Measurements from ENCODE around the gene HAS3.

Gene HAS3

DNA sequence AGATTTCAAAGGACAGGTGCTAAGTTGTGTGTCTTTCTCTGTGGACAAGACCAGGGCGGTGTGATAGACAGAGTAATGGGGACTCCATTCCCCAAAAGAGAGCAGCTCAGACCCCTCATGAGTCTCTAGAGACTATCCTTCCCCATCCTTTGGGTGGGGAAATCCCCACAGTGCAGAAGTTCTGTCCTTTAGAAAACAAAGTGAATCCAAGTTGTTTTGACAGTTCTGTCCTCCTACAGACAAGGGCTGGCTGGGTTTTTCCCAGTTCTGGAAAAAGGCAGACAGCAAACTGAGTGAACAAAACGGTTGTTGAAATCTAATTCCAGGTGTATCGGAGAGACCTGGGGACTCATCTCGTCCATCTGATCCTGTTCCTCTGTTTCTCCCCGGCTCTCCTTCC, 11.0 kb upstream of the HAS3 start:
- DNase-seq: no peak

DNA sequence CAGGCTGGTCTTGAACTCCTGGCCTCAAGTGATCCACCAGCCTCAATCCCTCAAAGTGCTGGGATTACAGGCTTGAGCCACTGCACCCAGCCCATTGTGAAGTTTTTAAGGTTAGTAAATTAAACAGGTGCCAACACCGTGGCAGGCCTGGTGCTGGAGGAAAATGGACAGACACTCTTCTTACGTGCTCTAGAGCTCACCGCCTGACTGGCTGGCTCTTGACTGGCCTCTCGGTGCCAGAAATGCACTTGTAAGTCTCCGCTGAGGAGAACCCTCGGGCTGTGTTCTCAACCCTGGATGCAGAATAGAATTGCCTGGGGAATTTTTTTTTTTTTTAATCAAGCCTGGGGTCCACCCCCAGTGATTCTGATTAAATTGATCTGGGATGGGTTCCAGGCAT, 10.3 kb upstream of the HAS3 start:
- no peak for DNase-seq

DNA sequence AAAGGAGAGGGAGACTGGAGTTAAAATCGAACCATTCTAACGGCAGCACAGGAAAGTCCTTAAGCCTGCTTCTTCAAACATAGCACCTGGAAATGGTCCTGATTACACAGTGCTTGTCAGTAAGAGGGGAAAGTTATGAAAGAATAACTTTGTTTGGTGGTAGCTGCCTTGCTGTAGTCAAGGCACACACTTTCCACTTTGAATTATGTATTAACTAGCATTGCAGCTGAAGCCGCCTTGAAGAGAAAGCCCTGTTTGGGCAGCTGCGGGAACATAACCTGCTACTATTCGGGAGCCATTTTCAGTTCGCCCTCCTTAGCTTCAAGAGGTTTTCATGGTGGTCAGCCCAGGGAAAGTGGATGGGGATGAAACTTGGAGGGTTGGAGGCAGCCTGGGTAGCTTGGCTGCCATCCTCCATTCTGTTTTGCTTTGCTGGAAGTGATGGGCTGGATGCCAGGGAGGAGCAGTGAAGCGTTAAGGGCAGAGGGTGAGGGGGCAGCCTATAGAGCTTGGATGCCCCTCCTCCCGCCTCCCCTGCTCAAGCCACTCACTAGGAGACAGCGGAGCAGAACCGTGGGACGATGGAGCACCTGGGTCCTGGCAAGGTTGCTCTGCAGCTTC, 5.3 kb upstream of the HAS3 start:
- no peak for DNase-seq

DNA sequence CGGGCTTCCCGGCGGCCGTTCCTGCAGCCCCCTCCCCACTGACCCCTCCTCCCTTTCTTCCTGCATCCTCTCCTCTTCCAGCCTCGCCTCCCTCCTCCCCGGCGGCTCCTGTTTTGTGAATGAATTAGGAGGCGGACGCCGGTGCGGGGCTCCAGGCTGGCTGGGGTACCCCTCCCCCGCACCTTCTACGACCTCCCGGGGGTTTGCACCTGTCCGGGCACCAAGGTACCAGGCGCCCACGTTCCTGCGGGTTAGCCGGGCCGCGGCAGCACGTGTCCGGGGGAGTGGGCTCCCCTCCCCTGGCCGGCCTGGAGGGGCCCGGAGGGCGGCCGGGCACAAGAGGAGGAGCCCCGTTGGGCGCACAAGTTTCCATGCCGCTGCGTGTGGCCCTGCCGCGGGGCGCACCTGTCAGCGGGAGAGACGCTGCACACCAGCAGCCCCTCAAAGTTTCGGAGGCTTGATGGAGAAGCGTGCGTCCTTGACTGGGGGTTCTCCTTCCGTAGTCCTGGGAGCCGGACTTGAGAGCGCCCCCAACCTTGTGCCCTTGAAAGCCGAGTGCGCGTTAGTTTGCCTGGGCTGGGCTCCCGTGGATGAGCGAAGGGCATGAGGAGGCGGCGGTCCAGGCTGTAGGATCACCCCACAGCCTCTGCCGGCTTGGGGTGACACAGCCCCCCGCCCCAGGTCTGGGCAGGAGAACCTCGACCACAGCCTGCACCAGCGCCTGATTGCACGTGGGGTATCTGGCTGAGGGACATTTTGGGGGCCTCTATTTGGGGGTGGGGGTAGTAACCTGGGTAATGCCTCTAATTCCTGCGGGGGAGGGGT, 1.2 kb downstream of the HAS3 start:
- no peak for DNase-seq

DNA sequence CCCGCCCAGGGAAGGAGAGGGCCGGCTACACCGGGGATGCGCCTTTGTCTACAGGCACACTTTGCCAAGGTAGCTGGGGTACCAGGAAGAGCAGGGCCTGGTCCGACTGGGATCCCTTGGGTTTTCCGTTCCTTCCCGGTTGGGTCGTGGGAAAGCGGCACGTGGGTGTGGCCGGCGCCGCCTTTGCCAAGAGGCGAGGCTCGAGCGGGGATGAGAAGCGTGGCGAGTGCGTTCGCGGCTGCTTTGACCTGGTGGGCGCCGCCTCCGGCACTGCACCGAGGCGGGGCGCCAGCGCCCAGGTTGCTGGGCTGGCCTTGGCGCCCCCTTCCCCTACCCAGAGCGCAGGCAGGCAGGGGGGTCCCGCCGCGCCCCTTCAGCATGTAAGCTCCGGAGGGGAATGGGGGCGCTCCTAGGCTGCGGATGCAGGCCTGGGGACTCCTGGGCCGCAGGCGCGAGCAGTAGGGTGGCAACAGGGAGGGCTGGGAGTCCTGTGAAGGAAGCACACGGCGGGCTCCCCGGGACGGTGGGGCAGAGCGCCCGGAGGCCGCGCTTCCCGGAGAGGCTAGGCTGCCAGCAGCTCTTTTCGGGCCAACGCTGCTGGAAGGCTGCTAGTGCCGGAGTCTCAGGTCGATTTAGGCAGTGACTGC, 2.0 kb downstream of the HAS3 start:
- DNase-seq: no peak

DNA sequence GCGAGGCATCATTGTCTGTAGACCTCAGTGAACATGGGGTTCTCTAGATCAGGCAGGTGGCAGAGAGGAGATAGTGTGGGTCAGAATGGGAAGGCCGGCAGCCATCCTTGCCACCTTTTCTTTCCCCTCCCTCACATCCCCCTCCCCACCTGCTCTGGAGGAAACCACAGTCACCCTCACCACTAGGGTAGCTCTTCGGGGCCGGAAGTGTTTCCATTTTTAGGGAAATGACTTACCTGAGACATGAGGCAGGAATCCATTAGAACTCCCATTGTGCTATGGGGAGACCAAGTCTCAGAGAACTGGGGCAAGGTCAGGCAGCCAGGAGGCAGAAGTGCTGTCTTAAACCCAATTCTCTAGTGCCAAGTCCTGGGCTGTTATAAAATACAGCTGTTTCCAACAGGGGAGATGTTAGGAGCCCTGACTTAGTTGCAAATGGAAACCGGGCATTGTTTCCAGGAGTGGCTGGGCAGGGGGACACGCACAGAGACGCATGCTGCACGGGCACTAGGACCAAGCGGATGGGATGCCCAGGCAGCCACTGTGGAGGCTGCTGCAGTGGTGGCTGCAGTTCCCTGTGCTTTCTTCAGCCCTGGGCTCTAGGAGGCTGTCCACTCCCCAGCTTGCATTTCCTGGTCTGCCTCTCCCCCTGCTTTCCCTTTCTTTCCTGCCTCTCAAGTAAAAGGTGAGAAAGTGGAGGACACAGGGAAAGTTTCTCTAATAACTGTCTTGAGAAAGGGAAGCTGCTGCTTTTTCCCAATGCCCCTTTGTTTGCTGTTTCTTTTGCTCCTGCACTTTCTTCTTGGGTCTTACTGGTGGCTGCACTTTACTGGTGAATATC, 2.8 kb downstream of the HAS3 start:
- no peak for DNase-seq

DNA sequence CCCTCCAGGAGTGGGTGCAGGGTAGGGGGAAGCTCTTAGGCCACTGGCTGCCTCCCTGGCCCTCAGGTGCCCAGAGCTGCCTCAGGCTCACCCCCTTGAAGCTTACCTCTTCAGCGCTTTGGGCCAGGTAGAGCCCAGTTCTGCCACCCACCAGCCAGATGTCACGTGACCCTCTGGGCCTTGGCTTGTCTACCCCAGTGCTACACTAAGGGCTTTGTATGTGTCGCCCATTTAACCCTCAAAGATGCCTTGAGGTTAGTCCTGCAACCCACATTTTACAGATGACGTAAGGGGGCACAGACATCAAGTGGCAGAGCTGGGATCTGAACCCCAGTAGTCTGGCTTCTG, 3.4 kb downstream of the HAS3 start:
- DNase-seq: no peak

DNA sequence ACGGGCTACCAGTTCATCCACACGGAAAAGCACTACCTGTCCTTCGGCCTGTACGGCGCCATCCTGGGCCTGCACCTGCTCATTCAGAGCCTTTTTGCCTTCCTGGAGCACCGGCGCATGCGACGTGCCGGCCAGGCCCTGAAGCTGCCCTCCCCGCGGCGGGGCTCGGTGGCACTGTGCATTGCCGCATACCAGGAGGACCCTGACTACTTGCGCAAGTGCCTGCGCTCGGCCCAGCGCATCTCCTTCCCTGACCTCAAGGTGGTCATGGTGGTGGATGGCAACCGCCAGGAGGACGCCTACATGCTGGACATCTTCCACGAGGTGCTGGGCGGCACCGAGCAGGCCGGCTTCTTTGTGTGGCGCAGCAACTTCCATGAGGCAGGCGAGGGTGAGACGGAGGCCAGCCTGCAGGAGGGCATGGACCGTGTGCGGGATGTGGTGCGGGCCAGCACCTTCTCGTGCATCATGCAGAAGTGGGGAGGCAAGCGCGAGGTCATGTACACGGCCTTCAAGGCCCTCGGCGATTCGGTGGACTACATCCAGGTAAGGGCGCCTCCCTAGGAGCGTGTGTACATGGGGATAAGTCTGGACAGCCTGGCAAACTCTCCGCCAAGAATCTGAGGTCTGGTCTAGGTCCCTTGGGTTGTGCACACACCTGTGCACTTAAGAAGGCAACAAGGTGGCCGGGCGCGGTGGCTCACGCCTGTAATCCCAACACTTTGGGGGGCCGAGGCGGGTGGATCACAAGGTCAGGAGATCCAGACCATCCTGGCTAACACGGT, 4.2 kb downstream of the HAS3 start:
- no peak for DNase-seq

DNA sequence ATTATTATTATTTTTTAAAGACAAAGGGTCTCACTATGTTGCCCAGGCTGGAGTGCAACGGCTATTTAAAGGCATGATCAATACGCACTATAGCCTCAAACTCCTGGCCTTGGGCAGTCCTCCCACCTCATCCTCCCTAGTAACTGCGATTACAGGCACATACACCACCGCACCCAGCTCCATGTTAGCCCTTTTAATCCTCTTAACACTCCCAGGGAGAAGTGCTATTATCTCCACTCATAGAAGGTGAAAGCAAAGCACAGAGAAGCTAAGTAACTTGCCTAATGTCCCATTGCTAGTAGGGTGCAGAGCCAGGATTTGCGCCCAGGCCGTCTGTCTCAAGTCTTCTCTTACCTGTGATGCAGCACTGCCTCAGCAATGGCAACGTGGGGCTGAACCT, 5.0 kb downstream of the HAS3 start:
- no peak for DNase-seq

DNA sequence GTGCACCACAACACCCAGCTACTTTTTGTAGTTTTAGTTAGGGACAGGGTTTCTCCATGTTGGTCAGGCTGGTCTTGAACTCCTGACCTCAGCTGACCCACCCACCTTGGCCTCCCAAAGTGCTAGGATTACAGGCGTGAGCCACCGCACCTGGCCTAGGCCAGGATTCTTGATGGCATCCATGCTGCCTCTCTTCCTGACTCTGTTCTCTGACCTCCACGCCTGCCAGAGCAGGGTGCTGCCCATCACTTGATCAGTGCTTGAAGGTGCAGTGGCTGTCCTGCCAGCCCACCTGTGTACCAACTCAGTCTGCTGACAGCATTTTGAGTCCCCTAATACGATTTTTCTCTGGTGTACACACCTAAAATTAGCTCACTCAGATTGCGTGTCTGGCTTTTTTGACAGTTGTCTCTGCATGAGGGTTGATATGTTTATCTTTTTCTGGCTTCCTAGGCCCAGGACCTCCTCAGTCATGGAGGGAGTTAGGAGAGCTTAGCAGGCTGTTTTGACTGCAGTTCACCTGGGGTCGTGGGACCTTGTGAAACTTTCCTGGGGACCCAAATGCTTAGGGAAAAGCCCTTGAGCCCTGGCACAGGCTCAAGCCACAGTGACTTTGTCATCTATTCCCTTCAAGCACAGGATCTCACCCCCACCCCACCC, 5.9 kb downstream of the HAS3 start:
- no peak for DNase-seq

DNA sequence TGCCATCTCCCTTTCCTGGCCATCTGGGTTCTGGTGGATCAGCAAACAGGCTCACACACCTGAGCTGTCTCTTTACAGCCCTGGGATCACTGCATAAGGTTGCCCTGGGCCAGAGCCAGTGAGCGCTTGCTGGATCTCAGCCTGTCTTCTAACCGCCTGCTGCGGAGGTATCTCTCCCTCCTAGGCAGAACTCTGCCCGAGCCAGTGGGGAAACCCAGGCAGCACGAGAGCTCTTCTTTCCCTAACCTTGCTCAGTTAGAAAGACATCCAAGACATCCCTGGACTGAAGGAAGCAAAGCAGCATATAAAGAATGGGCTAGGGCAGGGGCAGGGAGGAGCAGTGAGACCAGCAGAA, 6.4 kb downstream of the HAS3 start:
- DNase-seq: no peak

DNA sequence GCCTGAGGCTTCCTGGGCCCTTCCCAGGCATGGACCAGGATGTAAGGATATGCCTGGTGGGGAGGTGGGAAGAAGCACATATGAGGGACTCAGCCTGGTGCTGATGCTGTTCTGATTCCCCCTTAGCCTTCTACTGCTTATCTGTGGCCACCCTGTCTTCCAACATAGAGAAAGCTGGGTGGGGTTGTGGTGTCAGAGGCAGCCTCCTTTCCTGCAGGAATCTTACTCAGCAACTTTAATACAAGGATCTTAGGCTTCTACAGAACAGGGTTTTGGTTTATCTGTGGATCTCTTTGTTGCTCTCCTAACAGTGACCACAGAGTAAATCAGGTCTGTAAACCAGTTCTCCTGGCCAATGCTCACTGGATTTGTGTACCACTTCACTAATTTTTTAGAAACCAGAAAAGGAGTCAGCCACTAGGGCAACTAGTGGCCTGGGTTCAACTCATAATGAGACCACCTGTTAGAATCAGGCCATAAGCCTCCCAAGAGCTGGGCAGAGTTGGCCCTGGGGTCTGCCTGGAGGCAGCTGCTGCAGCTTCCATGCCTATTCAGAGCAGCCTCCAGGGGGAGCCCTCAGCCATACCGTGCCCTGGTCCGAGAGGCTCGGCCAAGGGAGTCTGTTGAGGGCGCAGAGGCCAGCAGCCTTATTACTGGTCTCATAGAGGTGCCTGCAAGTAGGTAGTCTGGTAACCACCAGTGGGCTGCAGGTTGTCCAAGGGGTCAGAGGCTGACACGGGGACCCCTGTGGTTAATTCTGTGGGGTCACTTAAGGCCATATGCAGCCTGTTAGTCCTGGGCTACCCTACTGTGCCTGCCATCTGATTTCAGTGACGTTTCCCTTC, 7.1 kb downstream of the HAS3 start:
- peak; percentile 15 for DNase-seq

DNA sequence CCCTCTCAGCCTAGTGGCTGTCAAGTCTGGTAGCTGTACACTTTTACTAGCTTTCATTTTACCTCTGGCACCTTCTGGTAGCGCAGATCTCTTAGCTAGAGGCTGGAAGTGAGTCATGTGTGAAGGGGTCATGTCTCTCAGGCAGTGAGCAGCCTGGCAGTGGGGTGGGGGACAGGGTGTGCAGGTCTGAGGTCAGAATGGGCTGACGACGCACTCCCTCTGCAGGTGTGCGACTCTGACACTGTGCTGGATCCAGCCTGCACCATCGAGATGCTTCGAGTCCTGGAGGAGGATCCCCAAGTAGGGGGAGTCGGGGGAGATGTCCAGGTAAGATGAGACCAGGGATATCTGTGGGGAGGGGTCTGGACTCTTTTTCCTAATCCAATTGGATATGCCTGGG, 7.8 kb downstream of the HAS3 start:
- no peak for DNase-seq

DNA sequence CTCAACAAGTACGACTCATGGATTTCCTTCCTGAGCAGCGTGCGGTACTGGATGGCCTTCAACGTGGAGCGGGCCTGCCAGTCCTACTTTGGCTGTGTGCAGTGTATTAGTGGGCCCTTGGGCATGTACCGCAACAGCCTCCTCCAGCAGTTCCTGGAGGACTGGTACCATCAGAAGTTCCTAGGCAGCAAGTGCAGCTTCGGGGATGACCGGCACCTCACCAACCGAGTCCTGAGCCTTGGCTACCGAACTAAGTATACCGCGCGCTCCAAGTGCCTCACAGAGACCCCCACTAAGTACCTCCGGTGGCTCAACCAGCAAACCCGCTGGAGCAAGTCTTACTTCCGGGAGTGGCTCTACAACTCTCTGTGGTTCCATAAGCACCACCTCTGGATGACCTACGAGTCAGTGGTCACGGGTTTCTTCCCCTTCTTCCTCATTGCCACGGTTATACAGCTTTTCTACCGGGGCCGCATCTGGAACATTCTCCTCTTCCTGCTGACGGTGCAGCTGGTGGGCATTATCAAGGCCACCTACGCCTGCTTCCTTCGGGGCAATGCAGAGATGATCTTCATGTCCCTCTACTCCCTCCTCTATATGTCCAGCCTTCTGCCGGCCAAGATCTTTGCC, 9.0 kb downstream of the HAS3 start:
- no peak for DNase-seq

DNA sequence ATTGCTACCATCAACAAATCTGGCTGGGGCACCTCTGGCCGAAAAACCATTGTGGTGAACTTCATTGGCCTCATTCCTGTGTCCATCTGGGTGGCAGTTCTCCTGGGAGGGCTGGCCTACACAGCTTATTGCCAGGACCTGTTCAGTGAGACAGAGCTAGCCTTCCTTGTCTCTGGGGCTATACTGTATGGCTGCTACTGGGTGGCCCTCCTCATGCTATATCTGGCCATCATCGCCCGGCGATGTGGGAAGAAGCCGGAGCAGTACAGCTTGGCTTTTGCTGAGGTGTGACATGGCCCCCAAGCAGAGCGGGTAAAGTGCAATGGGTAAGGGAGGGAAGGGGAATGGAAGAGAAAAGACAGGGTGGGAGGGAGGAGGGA, 9.5 kb downstream of the HAS3 start:
- DNase-seq: no peak

DNA sequence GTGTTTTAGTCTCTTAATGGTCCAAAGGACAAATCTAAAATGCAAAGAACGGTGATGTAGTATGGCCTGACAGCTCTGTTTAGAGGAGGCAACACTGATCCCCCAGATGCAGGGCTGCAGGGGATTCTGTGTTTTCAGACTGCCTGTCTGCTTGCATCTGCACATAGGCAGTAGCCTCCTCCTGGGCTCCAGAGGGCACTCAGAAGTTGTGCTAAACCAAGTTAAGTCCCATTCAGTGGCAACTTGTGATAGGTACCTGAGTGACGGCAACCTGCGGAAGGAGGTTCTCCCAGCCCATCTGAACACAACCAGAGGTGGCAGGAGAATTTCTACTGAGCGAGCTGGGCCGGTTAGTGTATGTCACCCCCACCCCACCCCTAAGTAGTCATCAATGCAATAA, 9.9 kb downstream of the HAS3 start:
- DNase-seq: no peak

DNA sequence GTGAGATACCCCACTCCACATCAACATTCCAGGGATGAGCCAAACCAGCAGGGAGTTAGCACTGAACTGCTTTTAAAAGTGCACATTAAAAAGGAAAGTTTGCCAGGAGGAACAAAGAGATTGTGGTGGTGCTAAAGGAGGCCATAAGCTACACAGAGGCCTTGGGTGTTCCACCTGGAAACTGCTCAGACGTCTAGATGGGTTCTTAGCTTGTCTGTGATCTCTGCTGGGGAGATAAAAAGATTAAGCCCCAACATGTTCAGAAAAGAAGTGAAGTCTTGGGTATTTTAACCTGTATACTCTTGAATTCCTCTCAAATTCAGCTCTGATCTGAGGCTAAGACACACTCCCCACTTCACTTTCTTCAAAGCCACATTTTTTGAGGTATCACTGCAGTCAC, 10.4 kb downstream of the HAS3 start:
- DNase-seq: no peak

DNA sequence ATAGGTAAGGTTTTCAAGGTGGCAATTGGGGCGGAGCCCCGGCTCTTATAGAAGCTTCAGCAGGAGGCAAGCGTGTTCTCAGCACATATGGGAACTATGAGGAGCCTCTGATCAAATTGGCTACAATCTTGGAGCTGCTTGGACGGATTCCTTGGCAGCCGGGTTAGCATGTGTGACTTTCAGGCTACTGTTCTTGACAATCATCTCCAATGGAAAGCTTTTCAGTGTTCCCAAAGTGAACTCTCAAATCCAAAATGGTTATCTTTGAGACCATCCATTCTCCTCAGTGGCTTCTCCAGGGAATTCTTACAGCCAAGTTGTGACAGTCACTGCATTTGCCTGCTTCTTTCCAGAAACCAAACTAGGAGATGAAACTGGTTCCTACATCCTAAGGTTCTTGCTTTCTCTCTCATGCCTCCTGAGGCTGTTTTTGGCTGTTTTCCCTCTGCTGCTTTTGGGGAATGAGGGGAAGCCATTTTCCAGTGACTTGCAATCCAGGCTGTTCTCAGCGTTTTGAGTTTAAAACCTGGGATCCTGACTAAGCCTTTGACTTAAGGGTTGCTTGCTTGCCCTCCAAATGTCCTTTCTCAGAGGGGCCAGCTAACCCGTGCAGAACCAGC, 10.9 kb downstream of the HAS3 start:
- no peak for DNase-seq

DNA sequence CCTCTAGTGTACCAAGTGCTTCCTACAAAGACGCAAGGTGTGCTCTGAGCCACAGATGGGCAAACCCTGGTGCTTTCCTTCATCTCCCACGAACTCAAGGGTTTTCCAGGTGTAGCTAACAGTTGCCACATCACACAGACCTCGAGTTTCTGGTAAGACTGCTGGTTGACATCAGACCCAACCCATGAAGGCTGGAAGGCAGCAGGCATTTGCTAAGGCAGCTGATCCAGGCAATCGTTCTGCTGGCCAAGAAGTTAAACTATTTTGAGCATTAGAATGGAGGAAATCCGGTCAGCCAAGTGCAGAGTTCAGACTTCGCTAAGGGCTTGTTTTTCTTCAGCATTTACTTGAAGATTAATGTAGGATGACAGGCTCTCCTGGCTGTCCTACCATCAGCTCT, 11.5 kb downstream of the HAS3 start:
- DNase-seq: no peak

DNA sequence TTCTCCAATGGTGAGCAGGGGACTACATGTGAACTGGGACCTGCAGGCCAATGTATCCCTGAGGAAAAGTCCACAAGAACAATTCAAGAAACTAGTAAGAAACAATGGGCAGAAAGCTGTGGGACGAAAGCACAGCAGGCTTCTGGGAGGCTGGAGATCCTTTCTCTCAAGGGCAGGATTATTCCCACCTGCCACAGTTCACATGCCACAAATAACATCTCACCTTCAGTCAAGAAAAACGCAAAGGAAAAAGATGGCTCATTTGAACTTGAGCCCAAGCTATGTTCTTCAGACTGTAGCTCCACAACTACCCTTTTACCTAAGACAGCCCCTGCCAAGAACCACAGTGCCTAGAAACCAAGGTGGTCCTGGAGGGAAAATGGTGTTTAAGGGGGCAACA, 13.0 kb downstream of the HAS3 start:
- no peak for DNase-seq

Measured in fibroblast of skin of right quadriceps (primary cell).